ENCODE results near the gene ARID3C. TPM values are rescaled to one million over a fixed set of nuclear protein-coding genes. Genes with fewer than 3 reads are reported as not detected.

Gene ARID3C
- total and polyA plus RNA-seq, 3 donors from 2014 or later = 0.31 to 0.45 (median 0.37) TPM

Small RNAs within 50 kb of the gene (small RNA-seq; reads per million reads assigned to genes)
- 0 reads per million in 2 donors for gene CCL27

Other genes starting within 250 kb of the ARID3C start
- gene FAM219A, start 170.5 kb downstream of the ARID3C start, total RNA-seq = 10 to 100 TPM; 12.6 to 17.9 TPM
- gene FAM219A, start 170.5 kb downstream of the ARID3C start, polyA plus RNA-seq (ENCODE audit: insufficient read depth, low read depth, low replicate concordance) = 12.2 TPM
- 10 to 100 TPM; 22.7 to 36.7 TPM for gene DNAI1, start 170.3 kb downstream of the ARID3C start, total RNA-seq
- 109 TPM for gene DNAI1, start 170.3 kb downstream of the ARID3C start, polyA plus RNA-seq (ENCODE audit: insufficient read depth, low read depth, low replicate concordance)
- 10 to 100 TPM; 24.7 to 31.2 TPM for gene ENHO, start 106.1 kb downstream of the ARID3C start, total RNA-seq
- 25.7 TPM for gene ENHO, start 106.1 kb downstream of the ARID3C start, polyA plus RNA-seq (ENCODE audit: insufficient read depth, low read depth, low replicate concordance)
- 10 to 100 TPM; 16.0 TPM for gene CNTFR, start 39.3 kb downstream of the ARID3C start, total RNA-seq
- gene CNTFR, start 39.3 kb downstream of the ARID3C start, polyA plus RNA-seq (ENCODE audit: insufficient read depth, low read depth, low replicate concordance) = 11.8 TPM
- gene RPP25L, start 17.0 kb downstream of the ARID3C start, total RNA-seq = 10 to 100 TPM; 23.5 to 26.8 TPM
- gene RPP25L, start 17.0 kb downstream of the ARID3C start, polyA plus RNA-seq (ENCODE audit: insufficient read depth, low read depth, low replicate concordance) = 25.1 TPM
- 10 to 100 TPM; 55.1 to 78.5 TPM for gene DCTN3, start 8.6 kb downstream of the ARID3C start, total RNA-seq
- gene DCTN3, start 8.6 kb downstream of the ARID3C start, polyA plus RNA-seq (ENCODE audit: insufficient read depth, low read depth, low replicate concordance) = 82.9 TPM
- 10 to 100 TPM; 87.1 to 92.4 TPM for gene SIGMAR1, start 8.7 kb upstream of the ARID3C start, total RNA-seq
- gene SIGMAR1, start 8.7 kb upstream of the ARID3C start, polyA plus RNA-seq (ENCODE audit: insufficient read depth, low read depth, low replicate concordance) = 50.3 TPM
- 10 to 100 TPM; 46.1 to 55.6 TPM for gene GALT, start 17.6 kb upstream of the ARID3C start, total RNA-seq
- 25.9 TPM for gene GALT, start 17.6 kb upstream of the ARID3C start, polyA plus RNA-seq (ENCODE audit: insufficient read depth, low read depth, low replicate concordance)
- gene IL11RA, start 23.1 kb upstream of the ARID3C start, total RNA-seq = 10 to 100 TPM; 39.8 to 58.0 TPM
- 28.7 TPM for gene IL11RA, start 23.1 kb upstream of the ARID3C start, polyA plus RNA-seq (ENCODE audit: insufficient read depth, low read depth, low replicate concordance)
- 1 to 10 TPM in 1 of 2 donors, not detected in 1; 3.1 TPM for gene CCL27, start 33.6 kb upstream of the ARID3C start, total RNA-seq
- 1.4 TPM for gene CCL27, start 33.6 kb upstream of the ARID3C start, polyA plus RNA-seq (ENCODE audit: insufficient read depth, low read depth, low replicate concordance)
- gene CCL19, start 62.2 kb upstream of the ARID3C start, total RNA-seq = not detected
- gene CCL19, start 62.2 kb upstream of the ARID3C start, polyA plus RNA-seq (ENCODE audit: insufficient read depth, low read depth, low replicate concordance) = 15.5 TPM
- gene CCL21, start 81.1 kb upstream of the ARID3C start, total RNA-seq = 1 to 10 TPM; 1.7 to 2.0 TPM
- 76.3 TPM for gene CCL21, start 81.1 kb upstream of the ARID3C start, polyA plus RNA-seq (ENCODE audit: insufficient read depth, low read depth, low replicate concordance)